H1 (cell line): Measurements from ENCODE around the gene DTNB. TPM values are rescaled to one million over a fixed set of nuclear protein-coding genes. Genes with fewer than 3 reads are reported as not detected.

Experiments used
- CTCF ChIA-PET: fragments of 300-600 bp; sonication (Branson Sonifier 250); formaldehyde crosslinking; loops from one replicate; lab custom pipeline; 2021; ENCODE audit not compliant: partially characterized antibody; lab: Charles Lee
- POLR2A ChIA-PET: fragments of 300-600 bp; sonication (Branson Sonifier 250); formaldehyde crosslinking; loops from one replicate; lab custom pipeline; 2021; ENCODE audit warnings: inconsistent platforms; ENCODE audit not compliant: partially characterized antibody; lab: Charles Lee
- DNase-seq, 2 experiments: peaks; one replicate each; pipeline versions ENCODE4 v3.0.0 to v3.0.0-alpha.2; 2010 to 2022; ENCODE audit warnings: low spot score in 2 of 2, low read depth in 1 of 2, mixed read lengths in 1 of 2
- FAIRE-seq: peaks from 2 replicates; lab custom pipeline; 2011; peaks lifted over from hg19 to GRCh38; lab: Jason Lieb, UNC
- H2AFZ ChIP-seq: 2 replicates; pipeline ENCODE4 v1.8.1; 2012; ENCODE audit warnings: low read length, inconsistent platforms
- H2AK5ac ChIP-seq: 2 replicates; pipeline ENCODE4 v1.6.1; 2013; ENCODE audit warnings: low read depth, low read length
- H2BK120ac ChIP-seq: replicated peaks from 2 replicates; pipeline ENCODE3; 2013; ENCODE audit warnings: low read depth, low read length, inconsistent platforms
- H2BK12ac ChIP-seq: 2 replicates; pipeline ENCODE4 v1.6.1; 2013; ENCODE audit warnings: low read depth, low read length
- H2BK15ac ChIP-seq: 2 replicates; pipeline ENCODE4 v1.6.1; 2013; ENCODE audit warnings: low read length
- H2BK20ac ChIP-seq: 2 replicates; pipeline ENCODE4 v1.6.1; 2013; ENCODE audit warnings: low read length
- H2BK5ac ChIP-seq: 2 replicates; pipeline ENCODE4 v1.6.1; 2013; ENCODE audit warnings: low read depth, low read length
- H3K14ac ChIP-seq: 2 replicates; pipeline ENCODE4 v1.6.1; 2013; ENCODE audit warnings: inconsistent platforms; ENCODE audit not compliant: insufficient read length
- H3K18ac ChIP-seq: 2 replicates; pipeline ENCODE4 v1.6.1; 2013; ENCODE audit warnings: low read length; ENCODE audit errors: extremely low read depth
- H3K23ac ChIP-seq: 2 replicates; pipeline ENCODE4 v1.6.1; 2013; ENCODE audit warnings: inconsistent platforms; ENCODE audit not compliant: insufficient read length
- H3K23me2 ChIP-seq: 2 replicates; pipeline ENCODE4 v1.6.1; 2013; ENCODE audit warnings: low read depth, low read length
- H3K27ac ChIP-seq: 2 replicates; pipeline ENCODE4 v1.6.1; 2011; ENCODE audit warnings: low read depth, low read length, inconsistent platforms
- H3K27me3 ChIP-seq, 4 experiments: replicated peaks in 1 of 4; 1 replicate in 1 of 4; 2 replicates in 3 of 4; pipeline versions ENCODE4 v1.6.1 to v1.8.1; 2011 to 2013; ENCODE audit warnings: low read length in 3 of 4, mild to moderate bottlenecking in 3 of 4, inconsistent platforms in 2 of 4, mixed read lengths in 2 of 4, moderate library complexity in 1 of 4; ENCODE audit not compliant: control insufficient read depth in 3 of 4, insufficient read depth in 3 of 4; ENCODE audit errors: extremely low read depth in 1 of 4
- H3K36me3 ChIP-seq, 4 experiments: 2 replicates each; pipeline versions ENCODE4 v1.6.1 to v1.8.1; 2011 to 2013; ENCODE audit warnings: mild to moderate bottlenecking in 4 of 4, low read length in 3 of 4, moderate library complexity in 2 of 4, control low read depth in 1 of 4, inconsistent platforms in 1 of 4; ENCODE audit not compliant: insufficient read depth in 4 of 4, control insufficient read depth in 2 of 4
- H3K4ac ChIP-seq: replicated peaks from 2 replicates; pipeline ENCODE3; 2013; ENCODE audit warnings: low read length, low read depth, mixed read lengths, inconsistent platforms; ENCODE audit not compliant: insufficient read length
- H3K4me1 ChIP-seq, 4 experiments: replicated peaks in 1 of 4; 1 replicate in 1 of 4; 2 replicates in 3 of 4; pipeline versions ENCODE4 v1.6.1 to v1.8.1; 2011 to 2013; ENCODE audit warnings: low read length in 3 of 4, inconsistent platforms in 2 of 4, mixed read lengths in 1 of 4; ENCODE audit not compliant: insufficient read depth in 4 of 4, control insufficient read depth in 3 of 4
- H3K4me2 ChIP-seq, 2 experiments: 2 replicates each; pipeline versions ENCODE4 v1.6.1 to v1.8.1; 2011 to 2013; ENCODE audit warnings: low read depth in 2 of 2, low read length in 2 of 2, control low read depth in 1 of 2, inconsistent platforms in 1 of 2, mild to moderate bottlenecking in 1 of 2; ENCODE audit not compliant: insufficient read depth in 1 of 2
- H3K4me3 ChIP-seq, 4 experiments: fragments of 200-600, 300-600 bp in 1 of 4; sonication (generic), shearing (Covaris generic), sonication (Bioruptor Twin) in 1 of 4; 2 replicates each; pipeline versions ENCODE4 v1.5.1 to v1.8.1; 2011 to 2016; ENCODE audit warnings: low read length in 4 of 4, low read depth in 3 of 4, control low read depth in 2 of 4, inconsistent platforms in 2 of 4, mild to moderate bottlenecking in 2 of 4, mixed read lengths in 1 of 4, moderate library complexity in 1 of 4; ENCODE audit not compliant: insufficient read depth in 2 of 4; ENCODE audit errors: extremely low read depth in 1 of 4
- H3K56ac ChIP-seq: replicated peaks from 2 replicates; pipeline ENCODE3; 2013; ENCODE audit warnings: low read depth, mild to moderate bottlenecking, mixed read lengths, low read length, inconsistent platforms; ENCODE audit not compliant: insufficient read length
- H3K79me1 ChIP-seq: 2 replicates; pipeline ENCODE4 v1.6.1; 2013; ENCODE audit warnings: low read depth, low read length, control low read depth
- H3K79me2 ChIP-seq, 2 experiments: 2 replicates each; pipeline versions ENCODE4 v1.6.1 to v1.8.1; 2012 to 2013; ENCODE audit warnings: low read length in 2 of 2, mild to moderate bottlenecking in 2 of 2, inconsistent platforms in 1 of 2; ENCODE audit not compliant: insufficient read depth in 2 of 2, control insufficient read depth in 1 of 2
- H3K9ac ChIP-seq, 4 experiments: replicated peaks in 1 of 4; 1 replicate in 1 of 4; 2 replicates in 3 of 4; pipeline versions ENCODE4 v1.6.1 to v1.8.1; 2011 to 2013; ENCODE audit warnings: low read depth in 3 of 4, low read length in 3 of 4, control low read depth in 2 of 4, mild to moderate bottlenecking in 2 of 4, moderate library complexity in 2 of 4, inconsistent platforms in 1 of 4; ENCODE audit errors: extremely low read depth in 1 of 4
- H3K9me3 ChIP-seq, 2 experiments: 2 replicates each; pipeline versions ENCODE4 v1.6.1 to v1.8.1; 2012 to 2013; ENCODE audit warnings: mild to moderate bottlenecking in 2 of 2, moderate library complexity in 2 of 2, control low read depth in 1 of 2, inconsistent platforms in 1 of 2, low read depth in 1 of 2, low read length in 1 of 2, mixed read lengths in 1 of 2; ENCODE audit not compliant: insufficient read depth in 2 of 2
- H4K20me1 ChIP-seq, 2 experiments: replicated peaks in 1 of 2; 2 replicates each; pipeline versions ENCODE3 to v1.8.1; 2011 to 2013; ENCODE audit warnings: inconsistent platforms in 2 of 2, low read length in 2 of 2, mild to moderate bottlenecking in 1 of 2; ENCODE audit not compliant: insufficient read depth in 2 of 2, control insufficient read depth in 1 of 2
- H4K5ac ChIP-seq: 2 replicates; pipeline ENCODE4 v1.6.1; 2013; ENCODE audit warnings: low read length, low read depth, mixed read lengths, inconsistent platforms; ENCODE audit not compliant: insufficient read length
- H4K8ac ChIP-seq: 2 replicates; pipeline ENCODE4 v1.8.0; 2013; ENCODE audit warnings: mild to moderate bottlenecking, moderate library complexity, low read length, inconsistent platforms; ENCODE audit not compliant: insufficient read depth; ENCODE audit errors: extremely low read depth
- H4K91ac ChIP-seq: replicated peaks from 2 replicates; pipeline ENCODE3; 2013; ENCODE audit warnings: low read length, mixed read lengths, inconsistent platforms; ENCODE audit not compliant: insufficient read length
- BACH1 ChIP-seq: IDR thresholded peaks from 2 replicates; pipeline ENCODE4 v1.6.1; 2012; ENCODE audit warnings: low read length, improper control_type of control experiment
- CHD1 ChIP-seq: IDR thresholded peaks from 2 replicates; pipeline ENCODE4 v1.6.1; 2012; ENCODE audit warnings: low read depth, low read length, improper control_type of control experiment
- CREB1 ChIP-seq: IDR thresholded peaks from 2 replicates; pipeline ENCODE4 v1.6.1; 2012; ENCODE audit warnings: inconsistent platforms
- CTCF ChIP-seq, 3 experiments: IDR thresholded peaks; 1 replicate in 2 of 3; 2 replicates in 1 of 3; pipeline versions ENCODE4 v1.5.1 to v1.6.1; 2011; ENCODE audit warnings: low read length in 3 of 3, mild to moderate bottlenecking in 3 of 3, inconsistent platforms in 2 of 3, low read depth in 1 of 3, moderate library complexity in 1 of 3; ENCODE audit not compliant: insufficient read depth in 1 of 3; ENCODE audit errors: control extremely low read depth in 1 of 3
- JUND ChIP-seq: IDR thresholded peaks from 2 replicates; pipeline ENCODE4 v1.6.1; 2011; ENCODE audit warnings: mild to moderate bottlenecking, improper control_type of control experiment, low read length
- MAFK ChIP-seq: IDR thresholded peaks from 2 replicates; pipeline ENCODE4 v1.6.1; 2012; ENCODE audit warnings: low read depth, mild to moderate bottlenecking, improper control_type of control experiment, low read length
- RAD21 ChIP-seq, 2 experiments: IDR thresholded peaks in 1 of 2; conservative IDR thresholded peaks in 1 of 2; 2 replicates each; pipeline ENCODE4 v1.6.1; 2011; ENCODE audit warnings: low read depth in 2 of 2, low read length in 2 of 2, improper control_type of control experiment in 1 of 2, inconsistent platforms in 1 of 2, mild to moderate bottlenecking in 1 of 2, moderate library complexity in 1 of 2
- SIN3A ChIP-seq, 2 experiments: IDR thresholded peaks in 1 of 2; conservative IDR thresholded peaks in 1 of 2; 2 replicates each; pipeline ENCODE4 v1.6.1; 2011 to 2012; ENCODE audit warnings: low read length in 2 of 2, improper control_type of control experiment in 1 of 2, low read depth in 1 of 2, mild to moderate bottlenecking in 1 of 2
- YY1 ChIP-seq: IDR thresholded peaks from 2 replicates; pipeline ENCODE4 v1.6.1; 2011; ENCODE audit warnings: low read depth, mild to moderate bottlenecking, low read length
- WGBS, 2 experiments: shearing (Covaris generic) in 1 of 2; methylation state at CpG; one replicate each; pipeline versions ENCODE4 v1.1.6 to v1.1.7; 2013 to 2015; ENCODE audit warnings: low lambda C conversion rate in 2 of 2, mixed read lengths in 2 of 2, inconsistent platforms in 1 of 2, low coverage in 1 of 2, missing lambda C conversion rate in 1 of 2; ENCODE audit not compliant: insufficient replicate concordance in 2 of 2, insufficient coverage in 1 of 2, insufficient read length in 1 of 2; ENCODE audit errors: extremely low coverage in 1 of 2, missing lambda C conversion rate in 1 of 2; 5-methylcytosine and 5-hydroxymethylcytosine counted together
- polyA plus RNA-seq, 7 experiments: library from polyadenylated mRNA; depleted of rRNA in 3 of 7; stranded (reverse) in 5 of 7; unstranded in 2 of 7; fragments of >200 nt in 5 of 7; fragments of 200-250 nt in 2 of 7; gene quantifications; 1 replicate in 5 of 7; 2 replicates in 1 of 7; 4 replicates in 1 of 7; pipeline versions ENCODE4 v1.2.1 to v1.2.3, GENCODE V29; 2011 to 2013; ENCODE audit warnings: missing spikeins in 2 of 7, mixed read lengths in 2 of 7
- total RNA-seq: library from RNA; stranded (reverse); fragmentation: NEBNext Ultra II Directional; extraction: Animal tissue kit (Norgen Biotek cat#: 25700); gene quantifications from 2 replicates; pipeline ENCODE4 v1.2.1, GENCODE V29; 2021

DTNB gene
- total and polyA plus RNA-seq, 2 of the 8 experiments (the other 6 are each of a cell fraction or from before 2014, with no cell fraction given): 39.6 to 49.5 TPM

GRCh38 chr2:25664183-25664964 lies 9.0 kb downstream of the DTNB start:
- POLR2A ChIA-PET: interaction anchor here (0.9 to 2.3 kb wide), 6 partner anchors 9 to 412 kb away, joined by 3 to 10 read pairs (median 4); partner anchors contain the start of gene DTNB
- TF ChIP-seq MAFK (peak; percentile 91), CREB1 (no peak), SIN3A (conservative IDR thresholded peaks at IDR 0.05 in 1 of 2, IDR thresholded peaks at IDR 0.05 in 1 of 2; ENCODE audit: low read depth in 1 of 2, low read length in 2 of 2) (0 out of 4 replicates have a peak, but pooled peaks of 1 of the 2 experiments have one; percentile 27), BACH1 (peak; percentile 99), CHD1 (no peak), RAD21 (IDR thresholded peaks at IDR 0.05 in 1 of 2, conservative IDR thresholded peaks at IDR 0.05 in 1 of 2; ENCODE audit: low read depth in 2 of 2, low read length in 2 of 2) (peak; percentile 87 to 91), JUND (peak; percentile 52; the same call in 1 of the 2 replicates), YY1 (peak; percentile 58; the same call in 1 of the 2 replicates), CTCF (IDR thresholded peaks at IDR 0.05; ENCODE audit: control extremely low read depth in 1 of 3, insufficient read depth in 1 of 3, low read depth in 1 of 3, low read length in 3 of 3) (peak; percentile 50 to 87 (median 79))
- TF ChIP-seq, all 59 proteins: peak for 7
- H2AFZ ChIP-seq: no peak overlapping the region

More at GRCh38 chr2:25664183-25664964, 9.0 kb downstream of the DTNB start:
- FAIRE-seq: peak; percentile 92
- Histone ChIP-seq H3K79me1 (peaks cover 2% of the 10 kb centered on the region; the same call in 1 of the 2 replicates), H2BK12ac (no peak overlapping the region), H2BK120ac (no peak overlapping the region), H4K5ac (no peak overlapping the region), H2BK20ac (no peak overlapping the region), H3K14ac (no peak overlapping the region), H3K79me2 (peaks cover 0 to 88% of the 10 kb centered on the region in 2 experiments; a peak in 3 of 4 replicates), H3K27ac (no peak overlapping the region), H3K9ac (no peak overlapping the region), H3K9me3 (no peaks in the 10 kb centered on the region), H3K27me3 (no peaks in the 10 kb centered on the region), H3K4me1 (peaks cover 0 to 8% (median 2%) of the 10 kb centered on the region in 4 experiments; a peak in 3 of 7 replicates), H4K8ac (no peak overlapping the region), H3K56ac (no peak overlapping the region), H3K36me3 (no peaks in the 10 kb centered on the region), H2BK15ac (no peak overlapping the region), H3K18ac (no peak overlapping the region), H4K20me1 (peaks cover 0 to 2% of the 10 kb centered on the region in 2 experiments), H3K23ac (no peak overlapping the region), H3K4ac (no peak overlapping the region), H2AK5ac (no peak overlapping the region), H3K23me2 (no peaks in the 10 kb centered on the region), H2BK5ac (no peak overlapping the region), H3K4me3 (no peak overlapping the region), H3K4me2 (peak overlapping the region; percentile 1 to 49; a peak in 3 of 4 replicates), H4K91ac (no peak overlapping the region)
- peak; percentile 43 to 62 for DNase-seq
- WGBS, 2 experiments: 36% methylated on average over 9 of the region's 9 CpGs; no CpG with 5 or more reads in 1 of the 2 experiments
- CTCF ChIA-PET: interaction anchor here (0.6 to 4.7 kb wide), 46 partner anchors 10 to 388 kb away, joined by 3 to 72 read pairs (median 4); no protein-coding TSS in a partner anchor
